Measurements from ENCODE around the gene EIF4A3.

The EIF4A3 gene

GRCh38 chr17:80113033-80113484 is 33.9 kb downstream of the EIF4A3 start:
- Mint-ChIP-seq H3K36me3 (ENCODE audit: insufficient read depth) (no peaks in the 10 kb centered on the region), H3K27me3 (no peaks in the 10 kb centered on the region), H3K27ac (ENCODE audit: low read depth) (no peak overlapping the region), H3K9me3 (no peaks in the 10 kb centered on the region), H3K4me1 (no peaks in the 10 kb centered on the region), H3K4me3 (no peak overlapping the region)
- no peak for ATAC-seq (replicated peaks; ENCODE audit: extremely low read depth, poor library complexity, severe bottlenecking)
- DNase-seq (ENCODE audit: low spot score in 2 of 2) = no peak

DNA sequence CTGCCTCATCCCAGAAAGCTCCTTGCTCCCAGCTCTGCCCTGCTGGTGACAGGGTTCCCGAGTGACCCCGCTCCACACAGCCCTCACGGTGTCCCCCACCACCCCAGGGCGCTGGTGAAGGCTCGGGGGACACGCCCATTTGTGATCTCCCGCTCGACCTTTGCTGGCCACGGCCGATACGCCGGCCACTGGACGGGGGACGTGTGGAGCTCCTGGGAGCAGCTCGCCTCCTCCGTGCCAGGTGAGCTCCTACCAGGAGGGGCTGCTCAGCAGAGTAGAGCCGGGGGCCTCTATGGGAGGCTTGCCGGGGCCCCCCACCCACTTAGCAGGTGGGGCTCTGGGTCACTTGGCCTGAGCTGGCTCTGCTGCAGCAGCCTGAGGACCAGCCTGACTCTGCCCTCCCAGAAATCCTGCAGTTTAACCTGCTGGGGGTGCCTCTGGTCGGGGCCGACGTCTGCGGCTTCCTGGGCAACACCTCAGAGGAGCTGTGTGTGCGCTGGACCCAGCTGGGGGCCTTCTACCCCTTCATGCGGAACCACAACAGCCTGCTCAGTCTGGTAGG is 34.4 kb downstream of the EIF4A3 start:
- Mint-ChIP-seq H3K36me3 (ENCODE audit: insufficient read depth) (no peaks in the 10 kb centered on the region), H3K27ac (ENCODE audit: low read depth) (no peak overlapping the region), H3K4me3 (no peak overlapping the region), H3K9me3 (no peaks in the 10 kb centered on the region), H3K4me1 (no peaks in the 10 kb centered on the region), H3K27me3 (no peaks in the 10 kb centered on the region)
- no peak for ATAC-seq (replicated peaks; ENCODE audit: extremely low read depth, poor library complexity, severe bottlenecking)
- no peak for DNase-seq (ENCODE audit: low spot score in 2 of 2)

- Mint-ChIP-seq H3K27me3 (no peaks in the 10 kb centered on the region), H3K36me3 (ENCODE audit: insufficient read depth) (no peaks in the 10 kb centered on the region), H3K27ac (ENCODE audit: low read depth) (no peak overlapping the region), H3K4me1 (no peaks in the 10 kb centered on the region), H3K4me3 (no peak overlapping the region), H3K9me3 (no peaks in the 10 kb centered on the region)
- no peak for DNase-seq (ENCODE audit: low spot score in 2 of 2)
- no peak for ATAC-seq (replicated peaks; ENCODE audit: extremely low read depth, poor library complexity, severe bottlenecking)
Observed at GRCh38 chr17:80111702-80112470, 35.0 kb downstream of the EIF4A3 start.

GRCh38 chr17:80110927-80111701 is 35.8 kb downstream of the EIF4A3 start:
- Mint-ChIP-seq H3K36me3 (ENCODE audit: insufficient read depth) (no peaks in the 10 kb centered on the region), H3K4me1 (no peaks in the 10 kb centered on the region), H3K27ac (ENCODE audit: low read depth) (no peak overlapping the region), H3K9me3 (no peaks in the 10 kb centered on the region), H3K27me3 (no peaks in the 10 kb centered on the region), H3K4me3 (no peak overlapping the region)
- DNase-seq (ENCODE audit: low spot score in 2 of 2) = no peak
- ATAC-seq (replicated peaks; ENCODE audit: extremely low read depth, poor library complexity, severe bottlenecking) = no peak

GRCh38 chr17:80110447-80110812 is 36.5 kb downstream of the EIF4A3 start:
- Mint-ChIP-seq H3K36me3 (ENCODE audit: insufficient read depth) (no peaks in the 10 kb centered on the region), H3K4me3 (no peak overlapping the region), H3K9me3 (no peaks in the 10 kb centered on the region), H3K27me3 (no peaks in the 10 kb centered on the region), H3K4me1 (no peaks in the 10 kb centered on the region), H3K27ac (ENCODE audit: low read depth) (no peak overlapping the region)
- DNase-seq (ENCODE audit: low spot score in 2 of 2) = no peak
- ATAC-seq (replicated peaks; ENCODE audit: extremely low read depth, poor library complexity, severe bottlenecking) = no peak

DNA sequence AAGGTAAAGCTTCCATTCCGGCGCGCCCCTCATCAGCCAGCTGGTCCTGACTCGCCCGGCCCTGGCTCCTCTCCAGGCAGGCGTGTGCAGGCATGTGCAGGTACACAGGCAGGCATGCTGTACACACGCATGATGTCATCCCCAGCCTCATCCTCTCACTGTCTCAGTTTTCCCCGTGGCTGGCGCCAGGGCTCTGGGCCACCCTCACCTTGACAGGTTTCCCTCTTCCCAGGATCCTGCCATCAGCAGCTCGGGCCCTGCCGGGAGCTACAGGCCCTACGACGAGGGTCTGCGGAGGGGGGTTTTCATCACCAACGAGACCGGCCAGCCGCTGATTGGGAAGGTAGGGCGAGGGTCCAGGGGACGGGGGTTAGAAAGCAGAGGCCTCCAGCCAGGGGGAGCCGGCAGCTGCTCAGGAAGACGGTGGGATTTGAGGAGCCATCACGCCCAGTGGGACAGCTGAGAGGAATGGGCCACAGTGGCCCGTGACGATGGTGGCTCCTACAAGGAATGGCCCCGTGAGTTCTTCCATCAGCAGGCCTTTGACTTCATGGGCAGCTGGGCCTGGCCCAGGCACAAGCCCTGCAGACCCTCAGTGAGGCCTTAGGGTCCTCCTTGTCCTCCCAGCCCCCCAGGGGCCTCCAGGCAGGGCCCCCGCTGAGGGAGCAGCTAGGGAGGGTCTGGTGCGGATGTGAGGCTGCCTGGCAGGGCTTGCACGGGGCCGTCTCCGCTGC is 37.0 kb downstream of the EIF4A3 start:
- Mint-ChIP-seq H3K9me3 (no peaks in the 10 kb centered on the region), H3K27ac (ENCODE audit: low read depth) (no peak overlapping the region), H3K4me1 (no peaks in the 10 kb centered on the region), H3K4me3 (no peak overlapping the region), H3K27me3 (no peaks in the 10 kb centered on the region), H3K36me3 (ENCODE audit: insufficient read depth) (no peaks in the 10 kb centered on the region)
- ATAC-seq (replicated peaks; ENCODE audit: extremely low read depth, poor library complexity, severe bottlenecking) (no peak), DNase-seq (ENCODE audit: low spot score in 2 of 2) (no peak)

- no peak overlapping the region for H3K4me3 Mint-ChIP-seq
- H3K9me3 Mint-ChIP-seq = no peaks in the 10 kb centered on the region
- H3K27ac Mint-ChIP-seq (ENCODE audit: low read depth) = no peak overlapping the region
- no peaks in the 10 kb centered on the region for H3K27me3 Mint-ChIP-seq
- no peak for DNase-seq (ENCODE audit: low spot score in 2 of 2)
- H3K36me3 Mint-ChIP-seq (ENCODE audit: insufficient read depth) = no peaks in the 10 kb centered on the region
- no peaks in the 10 kb centered on the region for H3K4me1 Mint-ChIP-seq
- ATAC-seq (replicated peaks; ENCODE audit: extremely low read depth, poor library complexity, severe bottlenecking) = no peak
Observed at GRCh38 chr17:80109066-80109660, 37.8 kb downstream of the EIF4A3 start.

GRCh38 chr17:80108036-80108971 is 38.6 kb downstream of the EIF4A3 start:
- DNase-seq (ENCODE audit: low spot score in 2 of 2) = no peak

GRCh38 chr17:80107231-80108021 is 39.5 kb downstream of the EIF4A3 start:
- Mint-ChIP-seq H3K9me3 (no peaks in the 10 kb centered on the region), H3K27me3 (no peaks in the 10 kb centered on the region), H3K36me3 (ENCODE audit: insufficient read depth) (peaks cover 2% of the 10 kb centered on the region), H3K27ac (ENCODE audit: low read depth) (no peak overlapping the region), H3K4me1 (peaks cover 8% of the 10 kb centered on the region), H3K4me3 (no peak overlapping the region)
- ATAC-seq (replicated peaks; ENCODE audit: extremely low read depth, poor library complexity, severe bottlenecking) = no peak
- no peak for DNase-seq (ENCODE audit: low spot score in 2 of 2)

More at GRCh38 chr17:80108036-80108971, 38.6 kb downstream of the EIF4A3 start:
- H3K4me1 Mint-ChIP-seq = peaks cover 5% of the 10 kb centered on the region
- H3K4me3 Mint-ChIP-seq = no peak overlapping the region
- no peaks in the 10 kb centered on the region for H3K9me3 Mint-ChIP-seq
- H3K27ac Mint-ChIP-seq (ENCODE audit: low read depth) = no peak overlapping the region
- peaks cover 1% of the 10 kb centered on the region for H3K36me3 Mint-ChIP-seq (ENCODE audit: insufficient read depth)
- ATAC-seq (replicated peaks; ENCODE audit: extremely low read depth, poor library complexity, severe bottlenecking) = no peak
- H3K27me3 Mint-ChIP-seq = no peaks in the 10 kb centered on the region

DNA sequence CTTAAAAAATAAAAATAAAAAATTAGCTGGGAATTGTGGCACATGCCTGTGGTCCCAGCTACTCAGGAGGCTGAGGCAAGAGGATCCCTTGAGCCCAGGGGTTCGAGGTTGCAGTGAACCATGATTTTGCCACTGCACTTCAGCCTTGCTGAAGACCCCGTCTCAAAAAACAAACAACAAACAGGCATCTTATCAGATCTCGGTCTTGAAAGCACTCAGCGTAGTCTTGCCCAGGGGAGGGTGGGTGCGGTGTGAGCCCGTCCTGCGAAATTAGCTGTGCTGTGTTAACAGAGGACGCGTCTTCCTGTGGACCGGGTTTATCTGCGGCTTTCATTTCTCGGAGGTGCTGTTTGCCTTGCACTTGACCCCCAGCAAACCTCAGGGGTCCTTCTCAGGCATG is 40.2 kb downstream of the EIF4A3 start:
- Mint-ChIP-seq H3K4me1 (peaks cover 14% of the 10 kb centered on the region), H3K9me3 (no peaks in the 10 kb centered on the region), H3K36me3 (ENCODE audit: insufficient read depth) (peaks cover 5% of the 10 kb centered on the region), H3K4me3 (no peak overlapping the region), H3K27ac (ENCODE audit: low read depth) (no peak overlapping the region), H3K27me3 (no peaks in the 10 kb centered on the region)
- DNase-seq (ENCODE audit: low spot score in 2 of 2) (no peak), ATAC-seq (replicated peaks; ENCODE audit: extremely low read depth, poor library complexity, severe bottlenecking) (no peak)

GRCh38 chr17:80106176-80106575 is 40.8 kb downstream of the EIF4A3 start:
- DNase-seq (ENCODE audit: low spot score in 2 of 2) (no peak), ATAC-seq (replicated peaks; ENCODE audit: extremely low read depth, poor library complexity, severe bottlenecking) (no peak)
- H3K36me3 Mint-ChIP-seq (ENCODE audit: insufficient read depth) = peaks cover 5% of the 10 kb centered on the region
- no peak overlapping the region for H3K4me3 Mint-ChIP-seq
- H3K27ac Mint-ChIP-seq (ENCODE audit: low read depth) = no peak overlapping the region
- peaks cover 14% of the 10 kb centered on the region for H3K4me1 Mint-ChIP-seq
- no peaks in the 10 kb centered on the region for H3K27me3 Mint-ChIP-seq
- H3K9me3 Mint-ChIP-seq = no peaks in the 10 kb centered on the region

Measured in central memory CD8-positive, alpha-beta T cell (primary cell).